ENCODE results near the gene CDC5L.

CDC5L gene

GRCh38 chr6:44439270-44440045 lies 52.0 kb downstream of the CDC5L start:
- H2AFZ ChIP-seq = no peak overlapping the region
- no peaks in the 10 kb centered on the region for H3K9me3 ChIP-seq (ENCODE audit: control insufficient read depth, low read length)
- H3K36me3 ChIP-seq (ENCODE audit: control insufficient read depth, insufficient read depth, low read length) = no peaks in the 10 kb centered on the region
- peaks cover 11% of the 10 kb centered on the region for H3K79me2 ChIP-seq
- TF ChIP-seq CTCF (IDR thresholded peaks at IDR 0.05) = no peak
- no peaks in the 10 kb centered on the region for H3K27me3 ChIP-seq (ENCODE audit: control insufficient read depth, insufficient read depth, low read length)
- H3K4me1 ChIP-seq = no peaks in the 10 kb centered on the region
- H3K27ac ChIP-seq = no peak overlapping the region
- H3K4me2 ChIP-seq (ENCODE audit: low read length) = no peak overlapping the region
- H3K4me3 ChIP-seq (ENCODE audit: low read depth, low read length) = no peak overlapping the region
- H3K9ac ChIP-seq = no peak overlapping the region

- Histone ChIP-seq H3K79me2 (peaks cover 11% of the 10 kb centered on the region), H3K36me3 (ENCODE audit: control insufficient read depth, insufficient read depth, low read length) (no peaks in the 10 kb centered on the region), H3K27me3 (ENCODE audit: control insufficient read depth, insufficient read depth, low read length) (no peaks in the 10 kb centered on the region), H3K4me3 (ENCODE audit: low read depth, low read length) (no peak overlapping the region), H3K4me2 (ENCODE audit: low read length) (no peak overlapping the region), H2AFZ (no peak overlapping the region), H3K4me1 (peaks cover 6% of the 10 kb centered on the region), H3K9ac (no peak overlapping the region), H3K27ac (no peak overlapping the region), H3K9me3 (ENCODE audit: control insufficient read depth, low read length) (no peaks in the 10 kb centered on the region)
- no peak for TF ChIP-seq CTCF (IDR thresholded peaks at IDR 0.05)
Observed at GRCh38 chr6:44441091-44441855, 53.8 kb downstream of the CDC5L start.

GRCh38 chr6:44442236-44442635 lies 54.7 kb downstream of the CDC5L start:
- TF ChIP-seq CTCF (IDR thresholded peaks at IDR 0.05) = no peak
- H3K9me3 ChIP-seq (ENCODE audit: control insufficient read depth, low read length) = no peaks in the 10 kb centered on the region
- H3K79me2 ChIP-seq = peaks cover 11% of the 10 kb centered on the region
- no peaks in the 10 kb centered on the region for H3K36me3 ChIP-seq (ENCODE audit: control insufficient read depth, insufficient read depth, low read length)
- no peaks in the 10 kb centered on the region for H3K27me3 ChIP-seq (ENCODE audit: control insufficient read depth, insufficient read depth, low read length)
- no peak overlapping the region for H2AFZ ChIP-seq
- H3K27ac ChIP-seq = no peak overlapping the region
- no peak overlapping the region for H3K4me2 ChIP-seq (ENCODE audit: low read length)
- peaks cover 6% of the 10 kb centered on the region for H3K4me1 ChIP-seq
- H3K4me3 ChIP-seq (ENCODE audit: low read depth, low read length) = no peak overlapping the region
- H3K9ac ChIP-seq = no peak overlapping the region

GRCh38 chr6:44442833-44443444 lies 55.4 kb downstream of the CDC5L start:
- Histone ChIP-seq H2AFZ (no peak overlapping the region), H3K4me3 (ENCODE audit: low read depth, low read length) (no peak overlapping the region), H3K27ac (no peak overlapping the region), H3K4me1 (peaks cover 6% of the 10 kb centered on the region), H3K36me3 (ENCODE audit: control insufficient read depth, insufficient read depth, low read length) (no peaks in the 10 kb centered on the region), H3K9ac (no peak overlapping the region), H3K79me2 (peaks cover 9% of the 10 kb centered on the region), H3K27me3 (ENCODE audit: control insufficient read depth, insufficient read depth, low read length) (no peaks in the 10 kb centered on the region), H3K4me2 (ENCODE audit: low read length) (no peak overlapping the region), H3K9me3 (ENCODE audit: control insufficient read depth, low read length) (no peaks in the 10 kb centered on the region)
- no peak for TF ChIP-seq CTCF (IDR thresholded peaks at IDR 0.05)

Measured in parathyroid adenoma (tissue), 2 donors.